H9 (cell line): ENCODE data around the gene TUBD1. TPM values are rescaled to one million over a fixed set of nuclear protein-coding genes. Genes with fewer than 3 reads are reported as not detected.

Experiments
- DNase-seq: peaks from one replicate; pipeline ENCODE4 v3.0.0-alpha.2; 2017
- H2AFZ ChIP-seq: one replicate; pipeline ENCODE4 v1.6.1; 2013; ENCODE audit warnings: mild to moderate bottlenecking, low read length, control low read depth, moderate library complexity
- H2AK5ac ChIP-seq: 2 replicates; pipeline ENCODE4 v1.6.1; 2013; ENCODE audit warnings: low read length, control low read depth, mixed read lengths; ENCODE audit not compliant: insufficient read length
- H2BK120ac ChIP-seq: one replicate; pipeline ENCODE4 v1.6.1; 2013; ENCODE audit warnings: low read depth, mild to moderate bottlenecking, low read length, control low read depth, inconsistent platforms; ENCODE audit not compliant: poor library complexity, severe bottlenecking
- H2BK12ac ChIP-seq: 2 replicates; pipeline ENCODE4 v1.6.1; 2013; ENCODE audit warnings: low read length, control low read depth, mixed read lengths, low read depth; ENCODE audit not compliant: insufficient read length
- H2BK15ac ChIP-seq: 2 replicates; pipeline ENCODE4 v1.6.1; 2013; ENCODE audit warnings: low read depth, low read length, control low read depth
- H2BK20ac ChIP-seq: one replicate; pipeline ENCODE4 v1.6.1; 2013; ENCODE audit warnings: low read depth, mild to moderate bottlenecking, low read length, control low read depth, inconsistent platforms; ENCODE audit not compliant: poor library complexity, severe bottlenecking
- H2BK5ac ChIP-seq: 2 replicates; pipeline ENCODE4 v1.6.1; 2013; ENCODE audit warnings: low read length, control low read depth, mixed read lengths; ENCODE audit not compliant: insufficient read length
- H3K14ac ChIP-seq: 2 replicates; pipeline ENCODE4 v1.6.1; 2013; ENCODE audit warnings: low read length, control low read depth; ENCODE audit not compliant: insufficient read depth
- H3K18ac ChIP-seq: 2 replicates; pipeline ENCODE4 v1.6.1; 2013; ENCODE audit warnings: low read depth, mild to moderate bottlenecking, mixed read lengths, low read length, control low read depth; ENCODE audit not compliant: insufficient read length
- H3K23ac ChIP-seq: 2 replicates; pipeline ENCODE4 v1.6.1; 2013; ENCODE audit warnings: low read length, control low read depth, mixed read lengths, low read depth; ENCODE audit not compliant: insufficient read length
- H3K23me2 ChIP-seq: 2 replicates; pipeline ENCODE4 v1.6.1; 2013; ENCODE audit warnings: low read depth, mild to moderate bottlenecking, mixed read lengths, low read length, control low read depth; ENCODE audit not compliant: insufficient read length, poor library complexity, severe bottlenecking
- H3K27ac ChIP-seq: 2 replicates; pipeline ENCODE4 v1.5.1; 2013; ENCODE audit warnings: low read length, control low read depth, mixed read lengths, low read depth; ENCODE audit not compliant: insufficient read length
- H3K27me3 ChIP-seq: 2 replicates; pipeline ENCODE4 v1.6.1; 2013; ENCODE audit warnings: low read length, control low read depth, inconsistent platforms; ENCODE audit not compliant: insufficient read depth
- H3K4ac ChIP-seq: 2 replicates; pipeline ENCODE4 v1.6.1; 2013; ENCODE audit warnings: low read depth, mild to moderate bottlenecking, control low read depth, inconsistent platforms, low read length, moderate library complexity
- H3K4me1 ChIP-seq: 2 replicates; pipeline ENCODE4 v1.6.1; 2013; ENCODE audit warnings: low read length, control low read depth, inconsistent platforms; ENCODE audit not compliant: insufficient read depth
- H3K4me2 ChIP-seq: 2 replicates; pipeline ENCODE4 v1.6.1; 2013; ENCODE audit warnings: low read length, control low read depth, mixed read lengths; ENCODE audit not compliant: insufficient read length, insufficient read depth
- H3K56ac ChIP-seq: 2 replicates; pipeline ENCODE4 v1.6.1; 2013; ENCODE audit warnings: low read depth, mild to moderate bottlenecking, mixed read lengths, low read length, control low read depth; ENCODE audit not compliant: insufficient read length
- H3K79me1 ChIP-seq: 2 replicates; pipeline ENCODE4 v1.6.1; 2013; ENCODE audit warnings: low read depth, mild to moderate bottlenecking, moderate library complexity, low read length, control low read depth, inconsistent platforms; ENCODE audit not compliant: insufficient read depth, poor library complexity, severe bottlenecking
- H3K79me2 ChIP-seq: 2 replicates; pipeline ENCODE4 v1.6.1; 2013; ENCODE audit warnings: low read length, control low read depth, inconsistent platforms; ENCODE audit not compliant: insufficient read depth
- H3K9ac ChIP-seq: 2 replicates; pipeline ENCODE4 v1.6.1; 2013; ENCODE audit warnings: low read length, control low read depth, mixed read lengths; ENCODE audit not compliant: insufficient read length; ENCODE audit errors: extremely low read depth
- H3K9me3 ChIP-seq: one replicate; pipeline ENCODE4 v1.6.1; 2013; ENCODE audit warnings: low read depth, low read length, inconsistent platforms; ENCODE audit not compliant: control insufficient read depth
- H3T11ph ChIP-seq: one replicate; pipeline ENCODE4 v1.6.1; 2013; ENCODE audit warnings: mild to moderate bottlenecking, low read length, control low read depth, inconsistent platforms
- H4K20me1 ChIP-seq: one replicate; pipeline ENCODE4 v1.6.1; 2013; ENCODE audit not compliant: control insufficient read depth, insufficient read length, insufficient read depth
- H4K5ac ChIP-seq: 2 replicates; pipeline ENCODE4 v1.6.1; 2013; ENCODE audit warnings: low read depth, mild to moderate bottlenecking, mixed read lengths, low read length, control low read depth; ENCODE audit not compliant: insufficient read length
- H4K8ac ChIP-seq: replicated peaks from 2 replicates; pipeline ENCODE4 v1.6.1; 2013; ENCODE audit warnings: low read length, control low read depth, mixed read lengths, low read depth; ENCODE audit not compliant: insufficient read length
- H4K91ac ChIP-seq: 2 replicates; pipeline ENCODE4 v1.6.1; 2013; ENCODE audit warnings: low read depth, mild to moderate bottlenecking, moderate library complexity, mixed read lengths, low read length, control low read depth; ENCODE audit not compliant: insufficient read length
- H3K27ac Mint-ChIP-seq, 3 experiments: 2 replicates in 2 of 3; 3 replicates in 1 of 3; pipeline ENCODE4 v1.8.0; 2020 to 2021; ENCODE audit warnings: mixed read lengths in 3 of 3, mild to moderate bottlenecking in 1 of 3, moderate library complexity in 1 of 3
- H3K27me3 Mint-ChIP-seq: 2 replicates; pipeline ENCODE4 v1.8.0; 2021; ENCODE audit warnings: low read depth, mild to moderate bottlenecking, moderate library complexity, mixed read lengths
- H3K36me3 Mint-ChIP-seq, 3 experiments: 2 replicates in 2 of 3; 3 replicates in 1 of 3; pipeline ENCODE4 v1.8.0; 2020 to 2021; ENCODE audit warnings: low read depth in 3 of 3, mixed read lengths in 3 of 3; ENCODE audit not compliant: insufficient read depth in 1 of 3
- H3K4me1 Mint-ChIP-seq, 2 experiments: 2 replicates each; pipeline ENCODE4 v1.8.0; 2020; ENCODE audit warnings: mixed read lengths in 2 of 2
- H3K4me3 Mint-ChIP-seq, 2 experiments: 2 replicates in 1 of 2; 3 replicates in 1 of 2; pipeline ENCODE4 v1.8.0; 2020 to 2021; ENCODE audit warnings: mild to moderate bottlenecking in 2 of 2, mixed read lengths in 2 of 2, moderate library complexity in 1 of 2
- H3K9me3 Mint-ChIP-seq, 2 experiments: 2 replicates in 1 of 2; 3 replicates in 1 of 2; pipeline ENCODE4 v1.8.0; 2020; ENCODE audit warnings: mild to moderate bottlenecking in 2 of 2, mixed read lengths in 2 of 2, moderate library complexity in 1 of 2
- CTCF ChIP-seq: fragments of 200-600 bp; sonication (generic); conservative IDR thresholded peaks from 3 replicates; pipeline ENCODE4 v1.8.0; 2021; ENCODE audit warnings: antibody characterized with exemption, mild to moderate bottlenecking
- WGBS: extraction: QIAGEN DNeasy Blood & Tissue Kit; methylation state at CpG from one replicate; pipeline ENCODE4 v1.1.7; 2013; ENCODE audit warnings: missing lambda C conversion rate, low lambda C conversion rate, mixed read lengths; ENCODE audit not compliant: insufficient read length; ENCODE audit errors: extremely low coverage; 5-methylcytosine and 5-hydroxymethylcytosine counted together
- total RNA-seq: library from RNA; stranded (reverse); gene quantifications from 2 replicates; pipeline ENCODE4 v1.2.1, GENCODE V29; 2021

Gene TUBD1
- total RNA-seq, 1 experiment from 2014 or later, result 26.4 TPM

GRCh38 chr17:59814685-59815084 is 78.1 kb downstream of the TUBD1 start:
- no peak overlapping the region for H4K8ac ChIP-seq
- no peaks in the 10 kb centered on the region for H3K9me3 ChIP-seq
- no peaks in the 10 kb centered on the region for H3K79me2 ChIP-seq
- no peak overlapping the region for H2AK5ac ChIP-seq
- no peaks in the 10 kb centered on the region for H3K23me2 ChIP-seq
- no peak overlapping the region for H4K5ac ChIP-seq
- no CpG with 5 or more reads among the region's 3 CpGs for WGBS
- H3K14ac ChIP-seq, result no peak overlapping the region
- no peak overlapping the region for H3K56ac ChIP-seq
- no peak overlapping the region for H4K91ac ChIP-seq
- no peak overlapping the region for H3K18ac ChIP-seq
- no peaks in the 10 kb centered on the region for H4K20me1 ChIP-seq
- no peaks in the 10 kb centered on the region for H3K79me1 ChIP-seq
- Mint-ChIP-seq H3K4me1 (no peaks in the 10 kb centered on the region), H3K9me3 (no peaks in the 10 kb centered on the region), H3K27ac (no peak overlapping the region), H3K36me3 (peaks cover 0 to 19% (median 13%) of the 10 kb centered on the region in 3 experiments; a peak in 5 of 7 replicates), H3K27me3 (no peaks in the 10 kb centered on the region), H3K4me3 (no peak overlapping the region)
- H2BK12ac ChIP-seq, result no peak overlapping the region
- TF ChIP-seq CTCF, result no peak
- H3K27me3 ChIP-seq, result no peaks in the 10 kb centered on the region
- H2BK20ac ChIP-seq, result no peak overlapping the region
- H3K9ac ChIP-seq, result no peak overlapping the region
- no peak overlapping the region for H2AFZ ChIP-seq
- H3K27ac ChIP-seq, result no peak overlapping the region
- H2BK5ac ChIP-seq, result no peak overlapping the region
- no peak overlapping the region for H2BK120ac ChIP-seq
- no peak overlapping the region for H3T11ph ChIP-seq
- no peak overlapping the region for H3K4ac ChIP-seq
- no peak overlapping the region for H3K23ac ChIP-seq
- no peak for DNase-seq
- H2BK15ac ChIP-seq, result no peak overlapping the region
- no peak overlapping the region for H3K4me2 ChIP-seq
- no peaks in the 10 kb centered on the region for H3K4me1 ChIP-seq
